ENCODE measurements around the gene B4GALNT1. TPM values are rescaled to one million over a fixed set of nuclear protein-coding genes. Genes with fewer than 3 reads are reported as not detected.
"Not testable (repeated sequence)": the region's sequence is repeated elsewhere in the genome, so short reads cannot be mapped to it uniquely, and the experiment has no call there.

B4GALNT1 gene
- total RNA-seq, 1 donor from 2014 or later = 83.9 TPM

GRCh38 chr12:57618966-57619433 lies 14.0 kb downstream of the B4GALNT1 start:
- H3K27me3 Mint-ChIP-seq (ENCODE audit: unreplicated experiment) = peaks cover 38% of the 10 kb centered on the region
- H3K36me3 Mint-ChIP-seq (ENCODE audit: unreplicated experiment) = peaks cover 14% of the 10 kb centered on the region
- peaks cover 16% of the 10 kb centered on the region for H3K9me3 Mint-ChIP-seq (ENCODE audit: unreplicated experiment)
- no peak for TF ChIP-seq CTCF (IDR thresholded peaks at IDR 0.05; ENCODE audit: partially characterized antibody, unreplicated experiment)
- peaks cover 34% of the 10 kb centered on the region for H3K4me1 Mint-ChIP-seq (ENCODE audit: low read depth, unreplicated experiment)
- peak overlapping the region; percentile 56 for H3K27ac Mint-ChIP-seq (ENCODE audit: unreplicated experiment)
- peak; percentile 36 for DNase-seq
- H3K4me3 Mint-ChIP-seq (ENCODE audit: unreplicated experiment) = peak overlapping the region; percentile 59

GRCh38 chr12:57618431-57618830 lies 14.6 kb downstream of the B4GALNT1 start:
- DNase-seq; H3K4me3 Mint-ChIP-seq (ENCODE audit: unreplicated experiment); H3K27ac Mint-ChIP-seq (ENCODE audit: unreplicated experiment): not testable (repeated sequence)
- Mint-ChIP-seq H3K9me3 (ENCODE audit: unreplicated experiment) (peaks cover 16% of the 10 kb centered on the region), H3K27me3 (ENCODE audit: unreplicated experiment) (peaks cover 32% of the 10 kb centered on the region), H3K36me3 (ENCODE audit: unreplicated experiment) (peaks cover 12% of the 10 kb centered on the region), H3K4me1 (ENCODE audit: low read depth, unreplicated experiment) (peaks cover 37% of the 10 kb centered on the region)

- H3K9me3 Mint-ChIP-seq (ENCODE audit: unreplicated experiment) = peaks cover 13% of the 10 kb centered on the region
- peaks cover 42% of the 10 kb centered on the region for H3K4me1 Mint-ChIP-seq (ENCODE audit: low read depth, unreplicated experiment)
- peaks cover 32% of the 10 kb centered on the region for H3K27me3 Mint-ChIP-seq (ENCODE audit: unreplicated experiment)
- no peak overlapping the region for H3K4me3 Mint-ChIP-seq (ENCODE audit: unreplicated experiment)
- no peak for TF ChIP-seq CTCF (IDR thresholded peaks at IDR 0.05; ENCODE audit: partially characterized antibody, unreplicated experiment)
- H3K27ac Mint-ChIP-seq (ENCODE audit: unreplicated experiment) = no peak overlapping the region
- peaks cover 12% of the 10 kb centered on the region for H3K36me3 Mint-ChIP-seq (ENCODE audit: unreplicated experiment)
- DNase-seq = no peak
Measured at GRCh38 chr12:57617942-57618341, 15.1 kb downstream of the B4GALNT1 start.

GRCh38 chr12:57616383-57617101 lies 16.5 kb downstream of the B4GALNT1 start:
- H3K4me3 Mint-ChIP-seq (ENCODE audit: unreplicated experiment) = no peak overlapping the region
- peaks cover 43% of the 10 kb centered on the region for H3K4me1 Mint-ChIP-seq (ENCODE audit: low read depth, unreplicated experiment)
- H3K9me3 Mint-ChIP-seq (ENCODE audit: unreplicated experiment) = peaks cover 14% of the 10 kb centered on the region
- no peak for TF ChIP-seq CTCF (IDR thresholded peaks at IDR 0.05; ENCODE audit: partially characterized antibody, unreplicated experiment)
- peaks cover 7% of the 10 kb centered on the region for H3K36me3 Mint-ChIP-seq (ENCODE audit: unreplicated experiment)
- no peak for DNase-seq
- peaks cover 25% of the 10 kb centered on the region for H3K27me3 Mint-ChIP-seq (ENCODE audit: unreplicated experiment)
- H3K27ac Mint-ChIP-seq (ENCODE audit: unreplicated experiment) = no peak overlapping the region

- H3K4me1 Mint-ChIP-seq (ENCODE audit: low read depth, unreplicated experiment) = peaks cover 38% of the 10 kb centered on the region
- H3K4me3 Mint-ChIP-seq (ENCODE audit: unreplicated experiment) = peak overlapping the region; percentile 8
- peaks cover 20% of the 10 kb centered on the region for H3K27me3 Mint-ChIP-seq (ENCODE audit: unreplicated experiment)
- no peak for DNase-seq
- H3K9me3 Mint-ChIP-seq (ENCODE audit: unreplicated experiment) = peaks cover 14% of the 10 kb centered on the region
- H3K27ac Mint-ChIP-seq (ENCODE audit: unreplicated experiment) = no peak overlapping the region
- TF ChIP-seq CTCF (IDR thresholded peaks at IDR 0.05; ENCODE audit: partially characterized antibody, unreplicated experiment) = no peak
- peaks cover 7% of the 10 kb centered on the region for H3K36me3 Mint-ChIP-seq (ENCODE audit: unreplicated experiment)
Measured at GRCh38 chr12:57615637-57616036, 17.4 kb downstream of the B4GALNT1 start.

Measured in glutamatergic neuron (in vitro differentiated cells).